IPS DF 4.7 (cell line): ENCODE measurements around the gene NIPAL3.
A peak's percentile ranks its signal among the peaks of the same experiment; 100 is the strongest.

Experiments
- DNase-seq: peaks from one replicate; pipeline ENCODE4 v3.0.0-alpha.2; 2013; ENCODE audit warnings: low spot score; ENCODE audit errors: extremely low read depth

NIPAL3 gene

DNA sequence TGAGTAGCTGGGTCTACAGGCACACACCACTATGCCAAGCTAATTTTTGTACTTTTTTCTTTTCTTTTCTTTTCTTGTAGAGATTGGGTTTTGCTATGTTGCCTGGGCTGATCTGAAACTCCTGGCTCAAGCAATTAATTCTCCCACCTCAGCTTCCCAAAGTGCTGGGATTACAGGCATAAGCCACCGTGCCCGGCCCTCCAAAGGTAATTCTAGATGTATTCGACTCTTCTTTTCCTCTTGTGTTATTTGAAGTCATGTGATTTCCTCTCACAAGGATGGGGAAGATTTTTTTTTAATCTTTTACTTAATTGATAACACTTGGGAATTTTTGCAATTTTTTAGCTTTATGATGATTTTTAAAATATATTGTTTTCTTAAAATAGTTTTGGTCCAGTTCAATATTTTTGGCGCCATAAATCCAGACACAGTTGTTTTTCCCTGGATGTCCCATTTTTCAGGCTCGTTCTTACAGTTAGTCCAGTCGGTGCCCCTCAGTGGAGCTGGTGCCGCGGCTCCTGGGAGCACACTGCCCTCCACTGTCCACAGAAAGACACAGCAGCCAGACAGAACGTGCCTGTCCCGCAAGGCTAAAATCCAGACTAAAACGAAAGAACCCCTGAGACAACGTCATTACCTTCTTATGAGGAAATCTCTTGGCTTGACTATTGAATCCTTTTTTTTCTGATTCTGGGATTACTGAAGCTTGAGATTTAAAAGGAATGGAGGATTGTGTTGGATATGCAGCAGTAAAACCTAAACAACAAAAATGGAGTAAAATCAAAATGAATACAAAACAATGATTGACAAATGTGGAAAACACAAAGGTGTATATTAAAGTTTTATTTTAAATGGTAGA lies 24.4 kb upstream of the NIPAL3 start:
- no peak for DNase-seq

DNA sequence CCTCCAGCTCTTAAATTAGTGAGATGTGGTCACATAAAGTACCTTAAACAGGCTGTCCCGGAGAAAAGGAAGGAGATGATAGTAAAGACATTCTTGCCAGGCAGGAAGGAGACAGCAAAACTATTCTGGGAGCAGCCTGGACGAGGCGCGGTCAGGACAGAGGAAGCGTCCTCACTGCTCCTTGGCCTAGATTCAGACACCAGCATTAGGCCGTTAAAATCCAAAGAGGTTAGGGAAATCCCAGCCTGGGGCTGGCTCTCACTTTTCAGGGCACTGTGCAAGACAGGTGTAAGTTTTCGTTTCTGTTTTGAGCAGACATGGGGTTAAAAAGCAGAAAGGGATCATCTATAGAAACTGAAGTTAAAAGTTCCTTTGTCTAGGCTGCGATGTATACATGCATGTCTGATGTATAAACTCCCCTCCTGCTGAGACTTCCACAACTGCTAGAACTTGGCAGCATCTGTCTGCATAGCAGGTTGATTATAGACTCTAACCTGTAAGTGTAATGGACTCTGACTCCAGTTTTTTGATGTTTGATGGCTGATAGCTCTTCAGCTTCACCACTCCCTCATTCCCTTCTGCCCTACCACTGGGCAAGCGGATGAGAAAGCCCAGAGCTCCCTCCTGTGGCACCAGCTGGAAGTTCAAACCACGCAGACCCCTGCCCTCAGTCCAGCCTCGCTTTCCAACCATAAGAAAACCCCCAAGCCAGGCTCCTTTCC lies 23.6 kb upstream of the NIPAL3 start:
- no peak for DNase-seq

DNA sequence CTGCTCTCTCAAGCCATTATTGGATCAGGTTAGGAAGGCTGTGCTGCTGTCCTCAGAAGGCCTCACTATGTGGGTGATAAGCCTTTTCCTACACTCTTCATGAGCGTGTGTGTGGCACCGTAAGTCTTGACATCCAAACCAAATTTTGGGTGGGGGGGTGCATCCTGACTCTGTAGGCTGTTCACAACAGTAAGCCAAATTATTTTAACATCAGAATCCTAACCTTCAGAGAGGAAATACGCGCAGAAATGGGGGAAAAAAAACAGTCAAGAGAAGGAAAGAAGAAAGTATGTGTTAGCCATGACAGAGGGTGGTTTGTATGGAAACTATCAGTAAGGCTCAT lies 23.0 kb upstream of the NIPAL3 start:
- no peak for DNase-seq

DNA sequence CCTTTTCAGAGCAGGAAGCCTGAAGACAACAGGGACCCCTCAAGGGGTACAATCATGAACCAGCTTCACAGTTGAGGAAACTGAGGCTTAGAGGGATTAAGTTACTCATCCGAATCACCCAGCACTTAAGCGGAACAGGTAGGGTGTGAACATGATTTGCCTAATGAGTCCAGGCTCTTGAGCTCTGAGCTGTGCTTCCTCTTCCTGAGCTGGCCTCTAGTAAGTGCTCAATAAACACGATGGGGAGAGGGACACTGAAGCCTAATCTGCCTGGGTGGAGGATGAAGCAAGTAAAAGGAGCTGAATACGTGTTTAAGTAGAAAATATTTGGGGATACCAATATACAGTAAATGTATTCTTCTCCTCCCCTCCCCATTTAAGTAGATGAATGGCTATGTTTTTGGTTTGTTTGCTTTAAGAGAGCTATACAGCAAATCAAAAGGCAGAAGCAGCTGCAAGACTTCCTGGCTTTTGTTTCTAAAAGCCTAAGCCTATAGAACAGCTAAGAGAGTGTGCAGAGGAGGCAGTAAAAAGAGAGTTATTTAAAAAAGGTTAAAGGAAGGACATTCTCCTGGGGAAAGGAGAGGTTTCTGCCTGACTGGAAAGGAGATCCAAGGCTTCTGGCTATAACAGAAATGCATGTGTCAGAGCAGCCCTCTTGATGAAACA lies 22.5 kb upstream of the NIPAL3 start:
- DNase-seq = no peak

DNA sequence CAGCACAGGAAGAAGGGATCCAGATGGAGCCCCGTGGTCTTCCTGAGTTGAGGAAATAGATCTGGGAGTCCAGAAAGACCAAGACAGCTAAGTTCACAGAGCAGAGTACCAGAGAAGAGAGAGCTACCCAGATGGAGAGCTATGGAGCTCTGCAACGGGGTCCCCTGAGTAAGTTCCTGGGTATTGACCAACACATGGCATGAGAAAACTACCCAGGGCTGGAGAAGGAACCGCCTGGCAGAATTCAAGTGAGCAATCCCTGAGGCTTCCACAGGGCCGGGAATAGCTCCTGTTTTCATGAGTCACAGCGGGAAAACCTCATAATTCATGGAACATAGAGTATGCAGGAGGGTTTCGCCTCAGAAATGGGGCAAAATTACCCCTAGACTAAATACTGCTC lies 21.7 kb upstream of the NIPAL3 start:
- DNase-seq = no peak

DNA sequence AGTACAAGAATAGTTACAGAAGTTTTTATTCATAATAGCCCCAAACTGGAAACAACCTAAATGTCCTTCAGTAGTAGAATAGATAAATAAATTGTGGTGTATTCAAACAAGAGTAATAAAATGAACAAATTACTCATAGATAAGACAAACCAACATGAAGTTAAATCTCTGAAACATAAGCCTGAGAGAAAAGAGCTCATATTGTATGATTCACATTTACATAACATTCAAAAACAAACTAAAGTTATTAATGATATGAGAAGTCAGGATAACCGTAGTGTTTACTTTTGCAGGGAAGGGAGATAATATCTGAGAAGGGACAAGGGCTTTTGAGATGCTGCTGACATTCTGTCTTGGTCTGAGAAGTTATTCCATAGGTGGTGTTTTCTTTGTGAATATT lies 15.5 kb upstream of the NIPAL3 start:
- no peak for DNase-seq

DNA sequence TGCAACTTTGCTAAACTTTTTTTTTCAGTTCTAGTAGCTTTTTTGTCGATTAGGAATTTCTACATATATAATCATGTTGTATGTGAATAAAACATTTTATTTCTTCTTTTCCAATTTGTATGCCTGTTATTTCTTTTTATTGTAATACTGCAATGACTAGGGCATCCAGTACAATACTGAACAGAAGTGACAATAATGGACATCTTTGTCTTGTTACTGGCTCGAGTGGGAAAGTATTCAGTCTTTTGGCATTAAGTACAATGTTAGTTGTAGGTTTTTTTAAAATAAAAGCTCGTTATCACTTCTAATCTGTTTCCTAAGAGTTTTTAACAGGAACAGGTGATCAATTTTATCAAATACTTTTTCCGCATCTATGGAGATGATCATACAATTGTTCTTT lies 11.8 kb upstream of the NIPAL3 start:
- no peak for DNase-seq

DNA sequence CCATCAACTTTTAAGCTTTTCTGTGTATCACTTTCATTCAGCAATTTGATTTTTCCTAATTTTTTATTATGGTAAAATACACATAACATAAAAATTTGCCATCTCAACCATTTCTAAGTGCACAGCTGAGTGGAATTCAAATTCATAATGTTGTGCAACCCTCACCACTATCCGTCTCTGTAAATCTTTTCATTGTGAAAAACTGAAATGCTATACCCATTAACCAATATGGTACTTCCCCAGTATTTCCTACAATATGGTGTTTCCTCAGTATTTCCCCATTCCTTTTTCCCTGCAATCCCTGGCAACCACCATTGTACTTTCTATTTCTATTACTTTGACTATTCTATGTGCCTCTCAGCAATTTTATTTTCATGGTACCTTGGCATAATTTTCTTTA lies 8.8 kb upstream of the NIPAL3 start:
- no peak for DNase-seq

DNA sequence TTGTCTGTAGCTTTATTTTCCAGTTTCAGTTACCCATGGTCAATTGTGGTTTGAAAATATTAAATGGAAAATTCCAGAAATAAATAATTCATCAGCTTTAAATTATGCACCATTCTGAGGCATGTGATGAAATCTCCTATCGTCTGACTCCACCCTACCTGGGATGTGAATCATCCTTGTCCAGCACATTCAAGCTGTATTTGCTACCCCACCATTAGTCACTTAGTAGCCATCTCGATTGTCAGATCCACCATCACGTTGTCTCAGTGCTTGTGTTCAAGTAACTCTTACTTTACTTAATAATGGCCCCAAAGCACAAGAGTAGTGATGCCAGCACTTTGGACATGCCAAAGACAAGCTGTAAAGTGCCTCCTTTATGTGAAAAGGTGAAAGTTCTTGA lies 6.1 kb upstream of the NIPAL3 start:
- no peak for DNase-seq

DNA sequence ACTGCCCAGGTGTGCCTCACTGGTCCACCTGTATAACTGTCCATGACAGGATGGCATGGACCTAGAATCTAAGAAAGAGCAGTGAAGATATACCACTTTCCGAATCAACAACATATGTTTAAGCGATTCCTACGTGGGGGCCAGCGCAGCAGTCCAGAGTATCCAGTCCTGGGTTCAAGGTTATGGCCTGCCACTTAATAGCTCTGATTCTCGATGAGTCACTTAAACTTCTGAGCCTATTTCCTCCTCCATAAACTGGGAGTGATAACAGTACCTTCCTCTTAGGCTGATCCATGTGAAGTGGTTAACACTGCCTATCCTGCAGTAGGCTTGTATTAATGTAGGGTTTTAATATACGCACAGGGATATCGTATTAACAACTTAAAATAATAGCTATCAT lies 4.9 kb upstream of the NIPAL3 start:
- no peak for DNase-seq

DNA sequence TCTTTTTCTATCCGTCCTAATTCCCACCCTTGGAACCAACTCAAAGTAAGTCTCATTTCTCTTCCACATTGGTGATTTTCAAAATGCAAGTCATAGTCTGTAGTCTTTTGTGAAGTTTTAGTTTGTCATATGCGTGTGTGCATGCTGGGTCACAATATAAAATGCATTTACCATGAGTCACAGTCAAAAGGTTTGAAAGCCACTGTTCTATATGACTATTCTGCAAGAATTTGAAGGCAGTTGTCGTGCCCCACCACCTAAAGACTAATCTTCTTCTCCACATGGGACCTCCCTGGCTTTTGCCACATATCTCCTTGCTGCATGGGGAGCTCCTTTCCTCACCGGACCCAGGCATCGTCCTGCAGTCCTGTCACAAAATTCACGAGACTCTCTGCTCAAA lies 3.6 kb upstream of the NIPAL3 start:
- DNase-seq = no peak

DNA sequence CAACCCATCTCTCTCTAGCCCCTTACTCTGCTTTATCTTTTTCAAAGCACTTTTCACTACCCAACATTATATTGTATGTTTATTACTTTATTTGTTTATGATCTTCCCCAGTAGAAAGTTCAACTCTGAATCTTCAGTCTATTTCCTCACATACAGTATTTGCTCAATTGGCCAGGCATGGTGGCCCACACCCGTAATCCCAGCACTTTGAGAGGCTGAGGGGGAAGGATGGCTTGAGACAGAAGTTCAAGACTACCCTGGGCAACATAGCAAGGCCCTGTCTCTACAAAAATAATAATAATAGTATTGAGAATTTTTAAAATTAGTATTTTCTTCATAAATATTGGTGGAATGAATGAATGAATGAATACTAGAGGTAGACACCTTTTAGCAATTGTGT lies 3.2 kb upstream of the NIPAL3 start:
- no peak for DNase-seq

DNA sequence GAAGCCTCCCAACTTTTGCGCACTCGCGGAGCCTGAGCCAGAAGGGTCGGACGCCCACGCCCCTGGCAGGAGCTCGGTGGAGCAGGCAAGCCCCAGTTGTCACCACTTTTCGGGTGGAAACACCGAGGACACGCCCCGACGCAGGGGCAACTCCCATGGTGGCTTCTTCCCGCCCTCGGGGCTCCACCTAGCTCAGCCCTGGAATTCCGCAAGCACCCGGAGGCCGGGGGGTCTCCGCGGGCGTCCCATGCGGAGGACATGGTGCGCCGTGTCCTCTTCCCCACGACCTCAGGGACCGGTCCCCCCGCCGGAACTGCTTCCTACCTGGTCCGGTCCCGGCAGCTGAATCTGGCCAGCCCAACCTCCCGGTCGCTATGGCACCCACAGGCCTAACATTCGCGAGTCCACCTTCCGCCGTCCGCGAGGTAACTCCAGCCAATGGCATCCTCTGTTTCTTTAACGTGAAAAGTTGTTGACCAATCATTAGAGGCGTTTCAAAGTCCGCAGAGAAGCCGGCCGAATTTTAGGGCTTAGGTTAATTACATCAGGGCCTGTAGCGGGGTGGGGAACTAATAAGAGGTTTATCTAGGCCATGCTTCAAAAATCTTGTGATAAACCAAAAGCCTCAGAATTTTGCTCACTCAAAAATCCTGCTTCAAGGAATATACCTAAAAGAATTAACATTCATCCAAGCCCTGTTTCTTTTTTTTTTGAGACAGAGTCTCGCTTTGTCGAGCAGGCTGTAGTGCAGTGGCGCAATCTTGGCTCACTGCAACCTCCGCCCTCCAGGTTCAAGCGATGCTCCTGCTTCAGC lies 2.0 kb upstream of the NIPAL3 start, which contains the start of gene STPG1:
TSS of gene STPG1 (minus strand) at position 433 of the 814 bp plus-strand sequence. CDS start 12,394 bp downstream, outside the sequence.
- peak; percentile 86 for DNase-seq

DNA sequence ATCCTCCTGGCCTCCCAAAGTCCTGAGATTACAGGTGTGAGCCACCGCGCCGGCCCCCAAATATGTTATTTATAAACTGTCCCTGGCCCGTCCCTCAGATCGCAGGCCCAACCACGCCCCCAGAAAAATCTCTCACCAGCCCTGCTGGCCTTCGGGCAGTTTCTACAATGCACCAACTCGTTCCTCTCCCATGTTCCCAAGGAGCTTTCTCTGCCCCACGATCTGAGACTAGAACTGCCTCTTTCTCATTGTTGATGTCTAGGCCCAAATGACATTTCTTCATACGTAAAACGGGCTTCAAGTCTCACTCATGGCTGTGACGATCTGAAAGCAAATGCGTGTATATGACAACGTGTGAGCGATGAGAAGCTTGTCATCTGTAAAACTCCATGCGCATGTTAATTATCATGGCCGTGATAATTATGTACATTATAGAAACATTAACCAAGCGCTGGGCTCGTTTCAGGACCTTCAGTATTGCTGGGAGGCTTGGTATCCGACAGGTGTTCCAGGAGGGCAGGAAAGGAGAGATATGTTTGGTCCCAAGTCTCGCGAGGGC lies 748 bp upstream of the NIPAL3 start:
- no peak for DNase-seq

DNA sequence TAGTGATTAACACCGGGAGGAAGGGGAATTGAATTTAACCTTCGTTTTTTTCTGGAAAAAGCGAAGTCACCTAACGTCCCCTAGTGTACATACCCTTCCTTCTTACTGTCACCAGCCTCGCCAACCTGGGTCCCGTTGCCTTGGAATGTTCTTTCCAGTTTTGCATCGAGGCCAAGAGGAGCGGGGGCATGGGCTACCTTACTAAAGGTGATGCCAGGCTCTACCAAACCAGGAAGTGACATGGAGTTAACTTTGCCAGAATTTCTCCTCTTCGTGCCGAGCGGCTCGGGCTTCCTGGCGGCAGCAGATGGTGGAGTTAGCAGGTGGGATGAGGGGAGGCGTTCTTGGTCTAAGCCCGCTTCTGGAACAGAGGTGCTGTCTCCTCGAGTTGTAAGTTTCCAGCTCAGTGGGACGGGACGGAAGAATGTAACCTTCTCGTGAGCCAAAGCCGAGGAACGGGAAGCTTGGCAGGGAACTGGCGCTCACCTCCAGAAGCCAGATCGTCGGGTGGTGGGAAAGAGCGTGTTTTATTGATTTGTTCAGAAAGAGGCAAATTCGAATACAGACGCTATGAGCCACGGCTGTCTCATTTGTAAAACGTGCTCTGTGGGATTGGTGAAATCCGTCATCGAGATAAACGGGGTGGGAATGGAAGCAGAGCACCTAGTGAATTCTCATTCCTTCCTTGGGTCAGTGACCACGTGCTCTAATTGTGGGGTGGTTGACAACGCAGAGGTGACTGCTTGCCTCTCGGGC lies 486 bp downstream of the NIPAL3 start:
- no peak for DNase-seq

DNA sequence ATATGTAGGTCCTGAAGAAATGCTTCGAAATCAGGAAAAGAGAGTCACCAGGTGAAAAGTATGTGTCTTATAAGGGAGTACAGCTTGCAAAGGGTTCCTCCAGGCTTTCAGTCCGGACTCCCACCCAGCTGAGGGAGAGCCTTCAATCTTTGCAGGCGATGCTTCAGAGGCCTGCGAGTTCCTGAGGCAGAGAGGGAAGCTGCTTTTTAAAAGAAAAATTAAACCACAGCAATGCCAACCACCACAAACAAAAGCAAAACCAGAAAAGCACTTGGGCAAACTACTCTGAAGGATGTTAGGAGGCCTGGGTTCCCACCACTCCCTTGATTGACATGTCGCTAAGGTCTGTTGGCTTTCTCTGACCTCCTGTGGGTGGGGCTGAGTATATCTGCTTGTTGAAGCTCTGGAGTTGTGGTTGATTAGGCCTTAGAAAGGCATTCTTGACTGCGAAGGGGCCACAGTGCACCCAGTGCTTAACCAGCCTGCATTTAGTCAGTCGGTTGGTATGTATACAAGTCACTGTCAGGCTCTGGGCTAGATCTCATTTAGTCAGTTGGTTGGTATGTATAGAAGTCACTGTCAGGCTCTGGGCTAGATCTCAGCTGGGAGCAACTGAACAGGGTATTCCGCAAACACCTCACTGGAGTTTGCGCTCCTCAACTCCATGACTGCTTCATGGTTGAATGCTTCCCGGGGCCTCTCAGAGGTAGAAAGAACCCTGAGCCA lies 1.2 kb downstream of the NIPAL3 start:
- DNase-seq = no peak

DNA sequence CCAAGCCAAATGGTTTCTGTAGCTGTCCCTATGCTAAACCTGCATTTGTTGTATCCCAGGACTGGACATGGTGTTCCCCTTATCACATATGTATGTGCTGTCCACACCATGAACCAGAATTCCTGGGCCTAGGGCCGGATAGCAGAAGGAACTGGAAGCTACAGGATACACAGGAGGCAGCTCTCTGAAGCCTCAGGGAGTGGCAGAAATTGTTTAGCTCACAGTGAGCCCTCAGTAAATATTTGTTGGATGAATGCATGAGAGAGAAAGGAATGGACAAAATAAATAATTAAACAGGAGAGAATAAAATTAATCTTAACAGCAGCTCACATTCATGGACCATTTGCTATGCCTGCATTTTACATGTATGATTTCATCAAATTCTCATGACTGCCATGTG lies 2.1 kb downstream of the NIPAL3 start:
- no peak for DNase-seq

DNA sequence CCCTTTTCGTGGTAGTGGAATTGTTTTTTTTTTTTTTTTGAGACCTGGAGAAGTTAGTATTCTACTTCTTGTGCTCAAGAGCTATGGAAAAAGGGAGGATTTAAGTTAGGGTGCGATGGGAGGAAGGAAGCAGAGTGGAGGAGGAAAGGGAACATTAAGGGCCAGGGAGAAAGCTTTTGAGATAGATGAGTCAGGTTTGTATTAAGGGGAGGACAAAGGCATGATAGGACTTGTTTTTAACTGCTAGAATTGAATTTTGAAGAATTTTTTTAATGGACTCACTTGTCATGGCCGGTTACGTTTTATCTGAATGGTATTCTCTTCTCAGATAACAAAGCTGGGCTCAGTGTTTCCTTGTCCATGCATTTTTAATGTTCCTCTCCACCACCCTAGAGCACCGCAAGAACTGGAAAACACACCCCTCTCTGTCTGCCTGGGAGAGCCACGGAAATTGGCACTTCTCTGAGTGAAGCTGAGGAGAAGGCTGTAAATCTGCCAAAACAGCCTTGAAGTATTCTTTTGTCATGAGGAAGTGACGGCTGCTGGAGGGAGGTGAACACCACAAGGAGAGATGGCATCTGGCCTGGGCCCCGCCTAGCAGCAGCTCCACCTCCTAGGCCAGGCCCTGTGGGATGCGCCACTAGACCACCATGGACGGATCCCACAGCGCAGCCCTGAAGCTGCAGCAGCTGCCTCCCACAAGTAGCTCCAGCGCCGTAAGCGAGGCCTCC lies 3.5 kb downstream of the NIPAL3 start:
- DNase-seq = no peak

DNA sequence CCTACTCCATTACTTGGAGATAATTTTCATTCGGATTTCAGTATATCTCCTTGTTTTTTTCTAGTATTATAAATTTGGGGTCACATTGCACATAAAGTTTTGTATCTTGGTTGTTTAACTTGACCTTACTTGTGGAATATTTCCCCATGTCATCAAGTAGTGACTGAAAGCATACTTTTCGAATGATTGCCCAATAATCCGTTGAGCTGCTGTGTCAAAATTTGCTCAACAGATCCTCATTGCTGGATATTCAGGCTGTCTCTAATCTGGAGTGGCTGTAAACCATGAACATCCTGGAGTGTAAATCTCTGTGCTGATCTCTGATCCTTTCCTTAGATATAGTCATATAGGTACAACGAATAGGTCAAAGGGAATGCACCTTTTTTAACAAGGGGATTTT lies 4.9 kb downstream of the NIPAL3 start:
- DNase-seq = no peak
